K562 (cell line): ENCODE measurements around the gene CISD2. TPM values are rescaled to one million over a fixed set of nuclear protein-coding genes. Genes with fewer than 3 reads are reported as not detected.
"Not testable (repeated sequence)": the region's sequence is repeated elsewhere in the genome, so short reads cannot be mapped to it uniquely, and the experiment has no call there.

Experiments
- ATAC-seq: fragments of 200-7000 bp; cut with Tn5 transposase; 3 replicates; pipeline ENCODE4 v1.9.1; 2020; ENCODE audit warnings: moderate library complexity
- BruUV-seq: library from RNA; stranded (reverse); fragments of 400-500 nt; replicated peaks from 2 replicates; lab custom pipeline; 2021; lab: Mats Ljungman, UMichigan
- CTCF ChIA-PET: fragments of 300-600 bp; formaldehyde crosslinking; extraction: SDS; loops from one replicate; lab custom pipeline; 2021; ENCODE audit warnings: low intra/inter-chr PET ratio; lab: Yijun Ruan, JAX
- POLR2A ChIA-PET: fragments of 300-600, 350-650 bp; sonication (Branson Sonifier 250); formaldehyde crosslinking; extraction: SDS; loops from one replicate; lab custom pipeline; 2021; ENCODE audit warnings: antibody characterized with exemption, inconsistent platforms; lab: Yijun Ruan, JAX
- DNase-seq, 4 experiments: peaks; one replicate each; pipeline versions ENCODE4 v3.0.0 to v3.0.0-alpha.2; 2011 to 2018; ENCODE audit warnings: low spot score in 3 of 4, mixed read lengths in 3 of 4; ENCODE audit errors: extremely low read depth in 1 of 4
- FAIRE-seq: peaks from 2 replicates; lab custom pipeline; 2011; peaks lifted over from hg19 to GRCh38; lab: Jason Lieb, UNC
- H2AFZ ChIP-seq: 2 replicates; pipeline ENCODE4 v1.6.0; 2011; ENCODE audit warnings: low read depth, low read length, control low read depth, inconsistent platforms
- H3K27ac ChIP-seq: fragments of 200-600 bp; 3 replicates; pipeline ENCODE4 v1.8.0; 2011; ENCODE audit warnings: low read depth, mild to moderate bottlenecking, control low read depth, inconsistent platforms, low read length, moderate library complexity, mixed read lengths; ENCODE audit errors: extremely low read depth
- H3K27me3 ChIP-seq, 2 experiments: fragments of 300-600 bp in 1 of 2; 2 replicates in 1 of 2; 3 replicates in 1 of 2; pipeline versions ENCODE4 v1.6.0 to v1.8.0; 2011; ENCODE audit warnings: inconsistent platforms in 2 of 2, low read length in 2 of 2, mild to moderate bottlenecking in 1 of 2, mixed read lengths in 1 of 2, moderate library complexity in 1 of 2; ENCODE audit not compliant: control insufficient read depth in 2 of 2, insufficient read depth in 2 of 2
- H3K36me3 ChIP-seq: fragments of 300-600 bp; 3 replicates; pipeline ENCODE4 v1.8.0; 2011; ENCODE audit warnings: mild to moderate bottlenecking, low read length, inconsistent platforms; ENCODE audit not compliant: control insufficient read depth, insufficient read depth
- H3K4me1 ChIP-seq, 2 experiments: fragments of 200-600 bp in 1 of 2; replicated peaks in 1 of 2; 2 replicates in 1 of 2; 3 replicates in 1 of 2; pipeline versions ENCODE4 v1.5.1 to v1.8.0; 2011; ENCODE audit warnings: inconsistent platforms in 2 of 2, low read length in 2 of 2, mild to moderate bottlenecking in 1 of 2, mixed read lengths in 1 of 2, moderate library complexity in 1 of 2; ENCODE audit not compliant: control insufficient read depth in 2 of 2, insufficient read depth in 2 of 2
- H3K4me2 ChIP-seq: 2 replicates; pipeline ENCODE4 v1.6.1; 2011; ENCODE audit warnings: low read length, control low read depth, inconsistent platforms, mixed read lengths; ENCODE audit not compliant: insufficient read depth
- H3K4me3 ChIP-seq: fragments of 200-600 bp; sonication (generic), shearing (Covaris generic); 2 replicates; pipeline ENCODE4 v1.5.1; 2016; ENCODE audit warnings: control low read depth, inconsistent platforms
- H3K79me2 ChIP-seq: fragments of 200-600 bp; 3 replicates; pipeline ENCODE4 v1.8.0; 2011; ENCODE audit warnings: low read length, inconsistent platforms; ENCODE audit not compliant: control insufficient read depth, insufficient read depth
- H3K9ac ChIP-seq, 2 experiments: 2 replicates each; pipeline versions ENCODE4 v1.6.0 to v1.6.1; 2011; ENCODE audit warnings: low read depth in 2 of 2, low read length in 2 of 2, control low read depth in 1 of 2, inconsistent platforms in 1 of 2, mild to moderate bottlenecking in 1 of 2, mixed read lengths in 1 of 2; ENCODE audit not compliant: insufficient read depth in 1 of 2
- H3K9me1 ChIP-seq: one replicate; pipeline ENCODE4 v1.6.0; 2011; ENCODE audit warnings: inconsistent platforms, mild to moderate bottlenecking, low read length, moderate library complexity; ENCODE audit not compliant: control insufficient read depth, insufficient read depth
- H3K9me3 ChIP-seq: replicated peaks from 2 replicates; pipeline ENCODE4 v1.5.1; 2011; ENCODE audit warnings: low read depth, low read length, inconsistent platforms; ENCODE audit not compliant: control insufficient read depth, insufficient read depth
- H4K20me1 ChIP-seq: replicated peaks from 2 replicates; pipeline ENCODE4 v1.6.1; 2011; ENCODE audit warnings: low read length, inconsistent platforms, mixed read lengths; ENCODE audit not compliant: control insufficient read depth, insufficient read depth
- CBX1 ChIP-seq: sonication (generic); IDR thresholded peaks from 2 replicates; pipeline ENCODE4 v1.6.1; 2016; ENCODE audit warnings: antibody characterized with exemption, low read depth, mild to moderate bottlenecking
- CBX3 ChIP-seq, 2 experiments: IDR thresholded peaks; 1 replicate in 1 of 2; 2 replicates in 1 of 2; pipeline ENCODE4 v1.6.1; 2012; ENCODE audit warnings: inconsistent platforms in 2 of 2, low read length in 2 of 2, borderline replicate concordance in 1 of 2, control low read depth in 1 of 2
- CBX5 ChIP-seq: IDR thresholded peaks from 2 replicates; pipeline ENCODE4 v1.6.1; 2014; ENCODE audit warnings: low read depth, borderline replicate concordance
- TRIM24 ChIP-seq, 2 experiments: fragments of 450-650 bp; IDR thresholded peaks; 2 replicates each; pipeline ENCODE4 v1.6.1; 2016
- TRIM28 ChIP-seq: fragments of 450-650 bp; IDR thresholded peaks from 2 replicates; pipeline ENCODE4 v1.6.1; 2017
- XRCC3 ChIP-seq: fragments of 450-650 bp; IDR thresholded peaks from 2 replicates; pipeline ENCODE4 v1.6.1; 2017; ENCODE audit warnings: mild to moderate bottlenecking, moderate library complexity
- ZFP36 ChIP-seq: fragments of 150-350 bp; IDR thresholded peaks from 2 replicates; pipeline ENCODE4 v1.6.1; 2018; ENCODE audit warnings: low read length, low read depth; ENCODE audit not compliant: partially characterized antibody
- ZNF280A ChIP-seq: fragments of 450-650 bp; IDR thresholded peaks from 2 replicates; pipeline ENCODE4 v1.6.1; 2018; ENCODE audit warnings: mild to moderate bottlenecking, low read depth; ENCODE audit not compliant: partially characterized antibody
- WGBS: fragments of 100-300 bp; shearing (Covaris generic); methylation state at CpG from one replicate; pipeline ENCODE4 v1.1.6; 2016; ENCODE audit warnings: low coverage, mixed read lengths; ENCODE audit not compliant: insufficient coverage; ENCODE audit errors: missing lambda C conversion rate; 5-methylcytosine and 5-hydroxymethylcytosine counted together
- in situ Hi-C: fragments of 300-500 bp; cut with MboI; formaldehyde crosslinking; loops from 4 replicates; pipeline ENCODE4 v1.15.0; 2018; ENCODE audit warnings: inconsistent platforms, mixed read lengths
- intact Hi-C: fragments of 100-400 bp; cut with micrococcal nuclease; formaldehyde crosslinking; loops from 2 replicates; pipeline ENCODE4 v1.14.2; 2022
- polyA plus RNA-seq, 8 experiments: library from polyadenylated mRNA; depleted of rRNA in 4 of 8; stranded (reverse) in 5 of 8; unstranded in 3 of 8; fragments of >200 nt; fragmentation: Nextera tagmentation in 2 of 8; fragmentation: Illumina TruSeq in 1 of 8; extraction: Ambion mirVana in 2 of 8; extraction: Trizol in 1 of 8; gene quantifications; 2 replicates each; pipeline versions ENCODE4 v1.2.1 to v1.2.3, GENCODE V29; 2011 to 2014; ENCODE audit warnings: inconsistent platforms in 1 of 8, missing spikeins in 1 of 8
- total RNA-seq, 7 experiments: library from RNA; depleted of rRNA in 6 of 7; stranded (reverse); fragments of >200 nt in 6 of 7; fragmentation: Illumina TruSeq in 2 of 7; extraction: Trizol in 2 of 7; gene quantifications; 2 replicates each; pipeline versions ENCODE4 v1.2.1 to v1.2.3, GENCODE V29; 2011 to 2021; ENCODE audit warnings: low replicate concordance in 1 of 7

CISD2 gene
- total and polyA plus RNA-seq, 9 of the 15 experiments (the other 6 are each of a cell fraction or from before 2014, with no cell fraction given) = 37.8 to 91.4 (median 59.8) TPM

- H3K4me2 ChIP-seq, H3K9me1 ChIP-seq, DNase-seq, H3K27me3 ChIP-seq, CTCF ChIA-PET, H3K27ac ChIP-seq, H4K20me1 ChIP-seq, FAIRE-seq, BruUV-seq, H3K9ac ChIP-seq, POLR2A ChIA-PET, ATAC-seq, H3K4me1 ChIP-seq, H2AFZ ChIP-seq, H3K4me3 ChIP-seq, in situ Hi-C loops, intact Hi-C loops: not testable (repeated sequence)
- Histone ChIP-seq H3K9me3 (peaks cover 22% of the 10 kb centered on the region), H3K79me2 (peaks cover 72% of the 10 kb centered on the region), H3K36me3 (peaks cover 53% of the 10 kb centered on the region)
- TF ChIP-seq CBX1 (peak; percentile 67), CBX3 (IDR thresholded peaks at IDR 0.05; ENCODE audit: borderline replicate concordance in 1 of 2, low read length in 2 of 2) (peak in 1 of 2 experiments; percentile 71; a peak in 1 of 3 replicates), XRCC3 (0 out of 2 replicates have a peak, but pooled peaks have one; percentile 42), TRIM24 (IDR thresholded peaks at IDR 0.05) (peak in 1 of 2 experiments; percentile 45; a peak in 1 of 4 replicates), CBX5 (peak; percentile 92), ZFP36 (peak; percentile 59), TRIM28 (peak; percentile 79), ZNF280A (peak; percentile 87)
- 96% methylated on average over 3 of the region's 3 CpGs for WGBS
These were observed 8.8 kb downstream of the CISD2 start for GRCh38 chr4:102877477-102878106.
